K562 (cell line): ENCODE data around the gene WASF2. TPM values are rescaled to one million over a fixed set of nuclear protein-coding genes. Genes with fewer than 3 reads are reported as not detected.

Source experiments
- CBFB ChIP-seq: sonication (generic); formaldehyde crosslinking; IDR thresholded peaks from 2 replicates; pipeline ENCODE4 v1.4.0; 2020; ENCODE audit warnings: mild to moderate bottlenecking, missing genetic modification reagents
- EP300 ChIP-seq: IDR thresholded peaks from 2 replicates; pipeline ENCODE4 v1.6.1; 2012; ENCODE audit warnings: low read length, improper control_type of control experiment
- ETV5 ChIP-seq: sonication (generic); formaldehyde crosslinking; IDR thresholded peaks from 2 replicates; pipeline ENCODE4 v1.4.0; 2020; ENCODE audit warnings: low read depth, mild to moderate bottlenecking, missing genetic modification reagents
- FOXA1 ChIP-seq: fragments of 450-650 bp; IDR thresholded peaks from 2 replicates; pipeline ENCODE4 v1.6.1; 2016; ENCODE audit warnings: mild to moderate bottlenecking, borderline replicate concordance
- JUND ChIP-seq, 2 experiments: IDR thresholded peaks; 2 replicates in 1 of 2; 3 replicates in 1 of 2; pipeline ENCODE4 v1.6.1; 2011; ENCODE audit warnings: borderline replicate concordance in 2 of 2, low read depth in 2 of 2, low read length in 2 of 2, improper control_type of control experiment in 1 of 2, missing biosample characterization in 1 of 2, missing genetic modification characterization in 1 of 2, missing genetic modification reagents in 1 of 2
- NEUROD1 ChIP-seq: fragments of 150-350 bp; IDR thresholded peaks from 2 replicates; pipeline ENCODE4 v1.6.1; 2014; ENCODE audit warnings: borderline replicate concordance, low read length, low read depth; ENCODE audit not compliant: partially characterized antibody
- NFE2 ChIP-seq: IDR thresholded peaks from 2 replicates; pipeline ENCODE4 v1.6.1; 2014; ENCODE audit warnings: antibody characterized with exemption, low read depth
- POLR2AphosphoS5 ChIP-seq: IDR thresholded peaks from 2 replicates; pipeline ENCODE4 v1.6.1; 2011; ENCODE audit warnings: mild to moderate bottlenecking, low read depth, low read length, moderate library complexity; ENCODE audit not compliant: control insufficient read depth, insufficient read depth
- RB1 ChIP-seq: fragments of 450-650 bp; IDR thresholded peaks from 2 replicates; pipeline ENCODE4 v1.6.1; 2017; ENCODE audit warnings: low read depth, mild to moderate bottlenecking
- SIN3B ChIP-seq: fragments of 450-650 bp; IDR thresholded peaks from 2 replicates; pipeline ENCODE4 v1.6.1; 2017; ENCODE audit warnings: low read depth, mild to moderate bottlenecking, moderate library complexity
- SMC3 ChIP-seq: conservative IDR thresholded peaks from 2 replicates; pipeline ENCODE4 v1.6.1; 2011; ENCODE audit warnings: low read depth, low read length, improper control_type of control experiment; ENCODE audit not compliant: insufficient read depth
- SPI1 ChIP-seq: IDR thresholded peaks from 2 replicates; pipeline ENCODE4 v1.6.1; 2011; ENCODE audit warnings: low read depth, low read length, control low read depth, borderline replicate concordance
- SUPT5H ChIP-seq: fragments of 450-650 bp; IDR thresholded peaks from 2 replicates; pipeline ENCODE4 v1.6.1; 2016
- TRIM24 ChIP-seq, 2 experiments: fragments of 450-650 bp; IDR thresholded peaks; 2 replicates each; pipeline ENCODE4 v1.6.1; 2016
- TSC22D4 ChIP-seq: fragments of 450-650 bp; IDR thresholded peaks from 2 replicates; pipeline ENCODE4 v1.6.1; 2016; ENCODE audit warnings: missing genetic modification characterization, missing biosample characterization, control low read depth
- YY1 ChIP-seq, 3 experiments: IDR thresholded peaks; 2 replicates each; pipeline ENCODE4 v1.6.1; 2011; ENCODE audit warnings: low read length in 2 of 3, mild to moderate bottlenecking in 2 of 3, moderate library complexity in 2 of 3, borderline replicate concordance in 1 of 3, control low read depth in 1 of 3, low read depth in 1 of 3; ENCODE audit not compliant: insufficient read depth in 3 of 3, insufficient replicate concordance in 2 of 3, control insufficient read depth in 1 of 3, insufficient read length in 1 of 3; ENCODE audit errors: extremely low read depth in 1 of 3
- ZNF384 ChIP-seq: IDR thresholded peaks from 2 replicates; pipeline ENCODE4 v1.6.1; 2012; ENCODE audit warnings: low read depth, low read length, improper control_type of control experiment
- ZNF76 ChIP-seq: fragments of 250-450 bp; sonication (Bioruptor Pico); IDR thresholded peaks from 2 replicates; pipeline ENCODE4 v1.4.0; 2020; ENCODE audit warnings: mild to moderate bottlenecking, moderate library complexity, borderline replicate concordance
- polyA plus RNA-seq, 8 experiments: library from polyadenylated mRNA; depleted of rRNA in 4 of 8; stranded (reverse) in 5 of 8; unstranded in 3 of 8; fragments of >200 nt; fragmentation: Nextera tagmentation in 2 of 8; fragmentation: Illumina TruSeq in 1 of 8; extraction: Ambion mirVana in 2 of 8; extraction: Trizol in 1 of 8; gene quantifications; 2 replicates each; pipeline versions ENCODE4 v1.2.1 to v1.2.3, GENCODE V29; 2011 to 2014; ENCODE audit warnings: inconsistent platforms in 1 of 8, missing spikeins in 1 of 8
- total RNA-seq, 7 experiments: library from RNA; depleted of rRNA in 6 of 7; stranded (reverse); fragments of >200 nt in 6 of 7; fragmentation: Illumina TruSeq in 2 of 7; extraction: Trizol in 2 of 7; gene quantifications; 2 replicates each; pipeline versions ENCODE4 v1.2.1 to v1.2.3, GENCODE V29; 2011 to 2021; ENCODE audit warnings: low replicate concordance in 1 of 7
- TF ChIP-seq, protein P1 (sequence below), 2 experiments: fragments of 450-650 bp in 1 of 2; sonication (generic) in 1 of 2; formaldehyde crosslinking; conservative IDR thresholded peaks; 2 replicates each; pipeline versions ENCODE4 v1.4.0 to v1.8.1; 2020 to 2022; ENCODE audit warnings: mild to moderate bottlenecking in 1 of 2, missing genetic modification reagents in 1 of 2
- TF ChIP-seq, protein P2 (sequence below): fragments of 450-650 bp; formaldehyde crosslinking; IDR thresholded peaks from 2 replicates; pipeline ENCODE4 v1.4.0; 2020; ENCODE audit warnings: mild to moderate bottlenecking, mixed read lengths
- TF ChIP-seq, protein P3 (sequence below): fragments of 250-450 bp; sonication (Bioruptor Pico); IDR thresholded peaks from 2 replicates; pipeline ENCODE4 v1.5.0; 2020; ENCODE audit warnings: mild to moderate bottlenecking
- TF ChIP-seq, protein P4 (sequence below): sonication (generic); formaldehyde crosslinking; IDR thresholded peaks from 2 replicates; pipeline ENCODE4 v1.8.1; 2023; ENCODE audit warnings: mild to moderate bottlenecking, missing genetic modification reagents

Gene WASF2
- total and polyA plus RNA-seq, 9 of the 15 experiments (the other 6 are each of a cell fraction or from before 2014, with no cell fraction given): 8.2 to 163 (median 31.2) TPM

DNA sequence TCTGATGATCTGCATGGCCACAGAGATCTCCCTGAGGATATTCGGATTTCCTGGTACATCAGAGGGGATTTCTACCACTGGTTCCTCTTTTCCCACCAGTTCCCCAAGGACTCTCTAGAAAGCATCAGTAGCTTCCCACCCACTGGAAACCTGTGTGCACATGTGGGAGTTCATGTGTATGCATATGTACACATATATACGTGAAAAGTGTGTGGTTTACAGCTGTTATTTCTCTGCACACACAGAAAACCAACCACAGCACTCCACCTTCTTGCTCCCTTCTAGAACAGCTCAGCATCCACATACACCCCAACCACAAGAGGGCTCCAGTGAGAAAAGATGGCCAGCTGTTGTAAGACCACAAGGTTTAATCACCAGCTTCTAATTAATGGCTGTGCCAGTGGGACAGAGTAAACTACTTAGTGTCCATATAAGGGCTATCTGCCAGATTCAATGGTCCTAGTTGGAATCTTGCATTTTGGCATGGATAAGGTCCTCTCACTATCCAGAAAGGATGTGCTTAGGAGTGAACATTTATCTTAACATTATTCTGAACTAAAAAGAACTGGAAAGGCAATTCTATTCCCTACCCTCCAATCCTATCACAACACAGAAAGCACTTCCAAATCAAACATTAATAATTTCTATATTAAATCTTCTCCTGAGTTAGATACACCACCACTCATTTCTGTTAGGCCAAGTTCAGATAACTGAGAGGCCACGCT lies 73.4 kb downstream of the WASF2 start (continued):
- TF ChIP-seq TRIM24 (IDR thresholded peaks at IDR 0.05) (no peak), SIN3B (no peak), CBFB (peak; percentile 82; the same call in 1 of the 2 replicates), RB1 (peak; percentile 23; the same call in 1 of the 2 replicates), JUND (IDR thresholded peaks at IDR 0.05; ENCODE audit: borderline replicate concordance, low read depth, low read length) (peak; percentile 44), JUND (tag; IDR thresholded peaks at IDR 0.05; ENCODE audit: borderline replicate concordance, low read depth, low read length) (no peak), ETV5 (no peak), TSC22D4 (tag) (no peak), FOXA1 (no peak), SUPT5H (no peak), ZNF76 (no peak), SPI1 (0 out of 2 replicates have a peak, but pooled peaks have one; percentile 22), NEUROD1 (no peak), POLR2AphosphoS5 (0 out of 2 replicates have a peak, but pooled peaks have one; percentile 14), YY1 (IDR thresholded peaks at IDR 0.05; ENCODE audit: borderline replicate concordance in 1 of 3, control insufficient read depth in 1 of 3, extremely low read depth in 1 of 3, insufficient read depth in 3 of 3, insufficient read length in 1 of 3, insufficient replicate concordance in 2 of 3, low read depth in 1 of 3, low read length in 2 of 3) (peak in 1 of 3 experiments; percentile 31), NFE2 (no peak), SMC3 (peak; percentile 87), ZNF384 (no peak), EP300 (no peak)
- TF ChIP-seq, protein P1, sequence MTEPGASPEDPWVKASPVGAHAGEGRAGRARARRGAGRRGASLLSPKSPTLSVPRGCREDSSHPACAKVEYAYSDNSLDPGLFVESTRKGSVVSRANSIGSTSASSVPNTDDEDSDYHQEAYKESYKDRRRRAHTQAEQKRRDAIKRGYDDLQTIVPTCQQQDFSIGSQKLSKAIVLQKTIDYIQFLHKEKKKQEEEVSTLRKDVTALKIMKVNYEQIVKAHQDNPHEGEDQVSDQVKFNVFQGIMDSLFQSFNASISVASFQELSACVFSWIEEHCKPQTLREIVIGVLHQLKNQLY (CRISPR knock-in tag; conservative IDR thresholded peaks at IDR 0.05): no peak
- TF ChIP-seq, protein P2, sequence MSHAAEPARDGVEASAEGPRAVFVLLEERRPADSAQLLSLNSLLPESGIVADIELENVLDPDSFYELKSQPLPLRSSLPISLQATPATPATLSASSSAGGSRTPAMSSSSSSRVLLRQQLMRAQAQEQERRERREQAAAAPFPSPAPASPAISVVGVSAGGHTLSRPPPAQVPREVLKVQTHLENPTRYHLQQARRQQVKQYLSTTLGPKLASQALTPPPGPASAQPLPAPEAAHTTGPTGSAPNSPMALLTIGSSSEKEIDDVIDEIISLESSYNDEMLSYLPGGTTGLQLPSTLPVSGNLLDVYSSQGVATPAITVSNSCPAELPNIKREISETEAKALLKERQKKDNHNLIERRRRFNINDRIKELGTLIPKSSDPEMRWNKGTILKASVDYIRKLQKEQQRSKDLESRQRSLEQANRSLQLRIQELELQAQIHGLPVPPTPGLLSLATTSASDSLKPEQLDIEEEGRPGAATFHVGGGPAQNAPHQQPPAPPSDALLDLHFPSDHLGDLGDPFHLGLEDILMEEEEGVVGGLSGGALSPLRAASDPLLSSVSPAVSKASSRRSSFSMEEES: no peak
- TF ChIP-seq, protein P3, sequence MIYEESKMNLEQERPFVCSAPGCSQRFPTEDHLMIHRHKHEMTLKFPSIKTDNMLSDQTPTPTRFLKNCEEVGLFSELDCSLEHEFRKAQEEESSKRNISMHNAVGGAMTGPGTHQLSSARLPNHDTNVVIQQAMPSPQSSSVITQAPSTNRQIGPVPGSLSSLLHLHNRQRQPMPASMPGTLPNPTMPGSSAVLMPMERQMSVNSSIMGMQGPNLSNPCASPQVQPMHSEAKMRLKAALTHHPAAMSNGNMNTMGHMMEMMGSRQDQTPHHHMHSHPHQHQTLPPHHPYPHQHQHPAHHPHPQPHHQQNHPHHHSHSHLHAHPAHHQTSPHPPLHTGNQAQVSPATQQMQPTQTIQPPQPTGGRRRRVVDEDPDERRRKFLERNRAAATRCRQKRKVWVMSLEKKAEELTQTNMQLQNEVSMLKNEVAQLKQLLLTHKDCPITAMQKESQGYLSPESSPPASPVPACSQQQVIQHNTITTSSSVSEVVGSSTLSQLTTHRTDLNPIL (CRISPR knock-in tag): no peak
- TF ChIP-seq, protein P4, sequence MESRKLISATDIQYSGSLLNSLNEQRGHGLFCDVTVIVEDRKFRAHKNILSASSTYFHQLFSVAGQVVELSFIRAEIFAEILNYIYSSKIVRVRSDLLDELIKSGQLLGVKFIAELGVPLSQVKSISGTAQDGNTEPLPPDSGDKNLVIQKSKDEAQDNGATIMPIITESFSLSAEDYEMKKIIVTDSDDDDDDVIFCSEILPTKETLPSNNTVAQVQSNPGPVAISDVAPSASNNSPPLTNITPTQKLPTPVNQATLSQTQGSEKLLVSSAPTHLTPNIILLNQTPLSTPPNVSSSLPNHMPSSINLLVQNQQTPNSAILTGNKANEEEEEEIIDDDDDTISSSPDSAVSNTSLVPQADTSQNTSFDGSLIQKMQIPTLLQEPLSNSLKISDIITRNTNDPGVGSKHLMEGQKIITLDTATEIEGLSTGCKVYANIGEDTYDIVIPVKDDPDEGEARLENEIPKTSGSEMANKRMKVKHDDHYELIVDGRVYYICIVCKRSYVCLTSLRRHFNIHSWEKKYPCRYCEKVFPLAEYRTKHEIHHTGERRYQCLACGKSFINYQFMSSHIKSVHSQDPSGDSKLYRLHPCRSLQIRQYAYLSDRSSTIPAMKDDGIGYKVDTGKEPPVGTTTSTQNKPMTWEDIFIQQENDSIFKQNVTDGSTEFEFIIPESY: no peak
